ENCODE data around the gene ITGBL1. TPM values are rescaled to one million over a fixed set of nuclear protein-coding genes. Genes with fewer than 3 reads are reported as not detected.
A peak's percentile ranks its signal among the peaks of the same experiment; 100 is the strongest.

ITGBL1 gene
- total RNA-seq, 4 donors from 2014 or later = 0.61 to 6.7 (median 5.0) TPM

GRCh38 chr13:101552286-101552685 lies 99.8 kb downstream of the ITGBL1 start:
- Histone ChIP-seq H3K4me3 (no peak overlapping the region), H3K4me1 (no peaks in the 10 kb centered on the region), H3K27me3 (no peaks in the 10 kb centered on the region), H3K36me3 (no peaks in the 10 kb centered on the region), H3K9me3 (no peaks in the 10 kb centered on the region), H3K27ac (no peak overlapping the region)
- DNase-seq (no peak), ATAC-seq (no peak)
- in situ Hi-C loops (cut with MboI; ENCODE audit: low sequenced_read_pairs in 4 of 4) = no loop called here
- intact Hi-C loops (cut with DNase I; ENCODE audit: low total_unique reads) = no loop called here
- no peak for TF ChIP-seq POLR2A (IDR thresholded peaks at IDR 0.05)
- TF ChIP-seq, protein P1, sequence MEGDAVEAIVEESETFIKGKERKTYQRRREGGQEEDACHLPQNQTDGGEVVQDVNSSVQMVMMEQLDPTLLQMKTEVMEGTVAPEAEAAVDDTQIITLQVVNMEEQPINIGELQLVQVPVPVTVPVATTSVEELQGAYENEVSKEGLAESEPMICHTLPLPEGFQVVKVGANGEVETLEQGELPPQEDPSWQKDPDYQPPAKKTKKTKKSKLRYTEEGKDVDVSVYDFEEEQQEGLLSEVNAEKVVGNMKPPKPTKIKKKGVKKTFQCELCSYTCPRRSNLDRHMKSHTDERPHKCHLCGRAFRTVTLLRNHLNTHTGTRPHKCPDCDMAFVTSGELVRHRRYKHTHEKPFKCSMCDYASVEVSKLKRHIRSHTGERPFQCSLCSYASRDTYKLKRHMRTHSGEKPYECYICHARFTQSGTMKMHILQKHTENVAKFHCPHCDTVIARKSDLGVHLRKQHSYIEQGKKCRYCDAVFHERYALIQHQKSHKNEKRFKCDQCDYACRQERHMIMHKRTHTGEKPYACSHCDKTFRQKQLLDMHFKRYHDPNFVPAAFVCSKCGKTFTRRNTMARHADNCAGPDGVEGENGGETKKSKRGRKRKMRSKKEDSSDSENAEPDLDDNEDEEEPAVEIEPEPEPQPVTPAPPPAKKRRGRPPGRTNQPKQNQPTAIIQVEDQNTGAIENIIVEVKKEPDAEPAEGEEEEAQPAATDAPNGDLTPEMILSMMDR (IDR thresholded peaks at IDR 0.05 in 4 of 5, conservative IDR thresholded peaks at IDR 0.05 in 1 of 5) = no peak

DNA sequence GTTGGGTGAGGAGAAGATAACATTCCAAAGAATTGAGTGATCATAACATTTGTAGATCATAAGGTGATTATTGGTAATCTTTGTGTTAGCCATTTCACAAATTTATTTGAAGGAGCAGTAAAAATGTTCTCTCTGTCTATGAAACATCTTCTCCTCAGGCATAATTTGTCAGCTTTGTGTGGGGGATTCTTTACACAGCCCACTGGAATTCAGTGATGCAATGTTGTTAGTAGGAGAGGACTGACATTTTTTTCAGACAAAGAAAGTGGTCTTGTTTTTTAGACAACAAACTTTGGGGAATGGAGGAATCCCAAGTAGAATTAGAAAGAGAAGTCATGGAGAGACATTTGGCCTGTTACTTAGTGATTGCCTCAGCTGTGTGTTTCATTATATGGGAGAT lies 100.3 kb downstream of the ITGBL1 start:
- DNase-seq = no peak
- TF ChIP-seq, protein P1 (IDR thresholded peaks at IDR 0.05 in 4 of 5, conservative IDR thresholded peaks at IDR 0.05 in 1 of 5) = no peak
- TF ChIP-seq POLR2A (IDR thresholded peaks at IDR 0.05) = no peak
- Histone ChIP-seq H3K36me3 (no peaks in the 10 kb centered on the region), H3K4me3 (no peak overlapping the region), H3K4me1 (no peaks in the 10 kb centered on the region), H3K27ac (no peak overlapping the region), H3K27me3 (no peaks in the 10 kb centered on the region), H3K9me3 (no peaks in the 10 kb centered on the region)
- ATAC-seq = no peak
- in situ Hi-C loops (cut with MboI; ENCODE audit: low sequenced_read_pairs in 4 of 4) (no loop called here), intact Hi-C loops (cut with DNase I; ENCODE audit: low total_unique reads) (no loop called here)

DNA sequence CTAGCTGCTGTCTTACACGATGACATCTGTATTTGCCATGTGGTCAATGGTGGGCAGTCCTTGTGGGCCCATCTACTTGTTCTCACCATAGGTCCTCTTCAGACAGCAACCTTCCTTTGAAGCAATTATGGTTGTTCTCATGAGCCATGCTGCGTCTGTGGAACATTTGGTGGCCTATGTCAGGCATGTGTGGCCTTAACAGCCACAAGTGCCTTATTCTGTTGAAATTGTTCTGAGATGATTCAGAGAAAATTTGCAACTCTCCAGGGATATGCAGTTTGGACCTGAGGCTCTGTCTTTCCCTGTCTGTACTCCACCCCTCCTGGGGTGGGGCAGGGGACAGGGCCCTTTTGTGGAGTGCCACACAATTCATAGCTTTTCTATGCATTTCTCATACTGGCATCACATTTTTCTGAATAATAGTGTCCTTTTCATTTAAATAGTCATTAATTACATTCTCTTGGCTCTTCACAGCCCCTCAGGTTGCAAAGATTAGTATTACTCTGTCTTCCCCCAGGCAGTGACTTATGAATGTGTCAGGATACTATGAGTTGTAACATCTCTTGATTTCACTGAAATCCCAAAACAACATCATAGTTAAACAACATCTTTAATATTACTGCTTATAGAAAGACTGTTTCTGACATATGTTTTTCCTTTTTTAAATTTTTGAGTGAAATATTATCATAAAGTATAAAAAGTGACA lies 102.1 kb downstream of the ITGBL1 start:
- TF ChIP-seq, protein P1 (IDR thresholded peaks at IDR 0.05 in 4 of 5, conservative IDR thresholded peaks at IDR 0.05 in 1 of 5) = no peak
- TF ChIP-seq POLR2A (IDR thresholded peaks at IDR 0.05) = no peak
- H3K4me3 ChIP-seq = no peak overlapping the region
- no peak overlapping the region for H3K27ac ChIP-seq
- peak; percentile 27 to 54 for ATAC-seq
- no peaks in the 10 kb centered on the region for H3K9me3 ChIP-seq
- no peaks in the 10 kb centered on the region for H3K4me1 ChIP-seq
- H3K27me3 ChIP-seq = no peaks in the 10 kb centered on the region
- DNase-seq = no peak
- intact Hi-C loops (cut with DNase I; ENCODE audit: low total_unique reads) (no loop called here), in situ Hi-C loops (cut with MboI; ENCODE audit: low sequenced_read_pairs in 4 of 4) (no loop called here)
- no peaks in the 10 kb centered on the region for H3K36me3 ChIP-seq

DNA sequence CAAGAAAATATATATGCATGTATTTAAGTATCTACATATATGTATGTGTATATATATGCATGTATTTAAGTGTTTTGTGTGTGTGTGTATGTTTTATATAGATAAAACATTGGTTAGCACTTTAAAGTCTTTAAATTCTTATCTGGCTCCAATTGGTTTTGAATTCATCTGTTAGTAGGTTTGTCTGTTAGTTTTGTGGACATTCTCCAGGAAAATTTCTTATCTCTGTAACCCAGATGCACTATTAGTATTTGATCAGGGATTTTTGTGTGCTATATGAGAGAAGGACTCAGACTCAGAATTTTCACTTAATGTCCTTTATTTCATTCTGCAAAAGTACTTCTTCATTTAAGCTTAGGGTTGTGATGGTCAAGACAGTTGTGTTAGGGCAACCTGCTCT lies 103.1 kb downstream of the ITGBL1 start:
- TF ChIP-seq POLR2A (IDR thresholded peaks at IDR 0.05) = no peak
- TF ChIP-seq, protein P1 (IDR thresholded peaks at IDR 0.05 in 4 of 5, conservative IDR thresholded peaks at IDR 0.05 in 1 of 5) = no peak
- no peaks in the 10 kb centered on the region for H3K9me3 ChIP-seq
- H3K4me1 ChIP-seq = no peaks in the 10 kb centered on the region
- no peaks in the 10 kb centered on the region for H3K36me3 ChIP-seq
- intact Hi-C loops (cut with DNase I; ENCODE audit: low total_unique reads) = no loop called here
- ATAC-seq = no peak
- no peak overlapping the region for H3K4me3 ChIP-seq
- no peaks in the 10 kb centered on the region for H3K27me3 ChIP-seq
- in situ Hi-C loops (cut with MboI; ENCODE audit: low sequenced_read_pairs in 4 of 4) = no loop called here
- no peak for DNase-seq
- H3K27ac ChIP-seq = no peak overlapping the region
